ENCODE measurements around the gene SLC35F4.

DNA sequence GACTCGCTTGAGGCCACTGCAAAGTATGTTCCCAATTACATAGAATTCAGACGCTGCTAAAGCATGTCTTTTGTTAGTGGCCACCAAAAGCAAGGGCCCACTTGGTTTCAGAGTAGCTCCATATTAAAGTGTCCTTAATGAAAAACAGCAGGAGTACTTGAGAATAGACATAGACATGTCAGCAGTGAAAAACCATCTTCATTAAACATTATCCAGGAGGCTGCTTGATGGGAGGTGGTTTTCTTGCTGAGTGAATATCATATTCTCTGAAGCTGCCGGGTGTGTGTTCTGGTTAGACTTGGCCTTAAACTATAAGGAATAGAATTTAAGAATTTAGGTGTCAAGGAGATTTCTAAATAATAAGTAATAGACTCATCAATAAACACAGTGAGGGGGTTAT, 292.7 kb downstream of the SLC35F4 start:
- TF ChIP-seq, protein P1, sequence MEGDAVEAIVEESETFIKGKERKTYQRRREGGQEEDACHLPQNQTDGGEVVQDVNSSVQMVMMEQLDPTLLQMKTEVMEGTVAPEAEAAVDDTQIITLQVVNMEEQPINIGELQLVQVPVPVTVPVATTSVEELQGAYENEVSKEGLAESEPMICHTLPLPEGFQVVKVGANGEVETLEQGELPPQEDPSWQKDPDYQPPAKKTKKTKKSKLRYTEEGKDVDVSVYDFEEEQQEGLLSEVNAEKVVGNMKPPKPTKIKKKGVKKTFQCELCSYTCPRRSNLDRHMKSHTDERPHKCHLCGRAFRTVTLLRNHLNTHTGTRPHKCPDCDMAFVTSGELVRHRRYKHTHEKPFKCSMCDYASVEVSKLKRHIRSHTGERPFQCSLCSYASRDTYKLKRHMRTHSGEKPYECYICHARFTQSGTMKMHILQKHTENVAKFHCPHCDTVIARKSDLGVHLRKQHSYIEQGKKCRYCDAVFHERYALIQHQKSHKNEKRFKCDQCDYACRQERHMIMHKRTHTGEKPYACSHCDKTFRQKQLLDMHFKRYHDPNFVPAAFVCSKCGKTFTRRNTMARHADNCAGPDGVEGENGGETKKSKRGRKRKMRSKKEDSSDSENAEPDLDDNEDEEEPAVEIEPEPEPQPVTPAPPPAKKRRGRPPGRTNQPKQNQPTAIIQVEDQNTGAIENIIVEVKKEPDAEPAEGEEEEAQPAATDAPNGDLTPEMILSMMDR (IDR thresholded peaks at IDR 0.05): no peak
- TF ChIP-seq POLR2A (IDR thresholded peaks at IDR 0.05): no peak

Measured in adrenal gland (tissue), 5 donors.